SK-N-MC (cell line): ENCODE data around the gene KIAA1217.
"Not testable (repeated sequence)": the region's sequence is repeated elsewhere in the genome, so short reads cannot be mapped to it uniquely, and the experiment has no call there.

Source experiments
- DNase-seq: peaks from one replicate; pipeline ENCODE4 v3.0.0-alpha.2; 2011; ENCODE audit warnings: low read depth, low spot score
- H3K27ac ChIP-seq: fragments of 200-600 bp; sonication (generic); 2 replicates; pipeline ENCODE4 v1.5.1; 2016; ENCODE audit warnings: mixed run types
- H3K36me3 ChIP-seq: fragments of 200-600 bp; sonication (generic); 2 replicates; pipeline ENCODE4 v1.6.1; 2017; ENCODE audit warnings: antibody characterized with exemption, low read length, mixed read lengths; ENCODE audit not compliant: insufficient read depth
- H3K4me3 ChIP-seq: fragments of 200-600 bp; sonication (generic); 2 replicates; pipeline ENCODE4 v1.5.1; 2016
- H3K9ac ChIP-seq: fragments of 200-600 bp; sonication (generic); 2 replicates; pipeline ENCODE4 v1.8.0; 2017; ENCODE audit warnings: mixed run types, mixed read lengths; ENCODE audit not compliant: insufficient read length
- H3K9me3 ChIP-seq: fragments of 200-600 bp; sonication (generic); 2 replicates; pipeline ENCODE4 v1.6.1; 2017; ENCODE audit warnings: low read depth, mild to moderate bottlenecking, antibody characterized with exemption, low read length, moderate library complexity, mixed read lengths
- EZH2 ChIP-seq: fragments of 200-600 bp; sonication (generic); IDR thresholded peaks from one replicate; pipeline ENCODE4 v1.6.1; 2017; ENCODE audit warnings: antibody characterized with exemption
- FOXP2 ChIP-seq: optimal IDR thresholded peaks from 2 replicates; pipeline ENCODE3; 2011; ENCODE audit warnings: mild to moderate bottlenecking, moderate library complexity; ENCODE audit not compliant: insufficient read depth; ENCODE audit errors: extremely low read length, control extremely low read depth
- POLR2AphosphoS5 ChIP-seq: IDR thresholded peaks from 2 replicates; pipeline ENCODE4 v1.6.1; 2012; ENCODE audit warnings: mild to moderate bottlenecking, low read depth, low read length, borderline replicate concordance

KIAA1217 gene

DNA sequence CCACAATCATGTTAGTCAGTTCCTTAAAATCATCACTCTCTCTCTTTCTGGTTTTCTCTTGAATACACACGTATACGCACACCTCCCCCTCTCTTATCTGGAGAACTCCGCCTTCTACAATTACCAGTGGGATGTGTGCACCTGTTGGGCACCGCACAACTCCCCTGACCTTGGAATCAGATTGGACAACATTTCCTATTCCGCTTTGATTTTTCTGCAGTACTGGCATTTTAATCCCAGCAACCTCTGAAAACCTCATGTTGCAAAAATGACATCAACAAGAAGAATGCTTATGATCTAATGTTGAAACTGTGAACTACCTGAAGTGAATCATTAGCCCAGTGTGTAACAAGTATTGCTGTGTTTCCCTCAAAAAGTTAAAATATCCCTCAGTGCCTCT, 109.6 kb downstream of the KIAA1217 start:
- Histone ChIP-seq H3K4me3 (no peak overlapping the region), H3K9ac (no peak overlapping the region), H3K9me3 (no peaks in the 10 kb centered on the region), H3K27ac (no peak overlapping the region), H3K36me3 (no peaks in the 10 kb centered on the region)
- no peak for TF ChIP-seq POLR2AphosphoS5
- TF ChIP-seq FOXP2 = no peak
- no peak for DNase-seq

DNA sequence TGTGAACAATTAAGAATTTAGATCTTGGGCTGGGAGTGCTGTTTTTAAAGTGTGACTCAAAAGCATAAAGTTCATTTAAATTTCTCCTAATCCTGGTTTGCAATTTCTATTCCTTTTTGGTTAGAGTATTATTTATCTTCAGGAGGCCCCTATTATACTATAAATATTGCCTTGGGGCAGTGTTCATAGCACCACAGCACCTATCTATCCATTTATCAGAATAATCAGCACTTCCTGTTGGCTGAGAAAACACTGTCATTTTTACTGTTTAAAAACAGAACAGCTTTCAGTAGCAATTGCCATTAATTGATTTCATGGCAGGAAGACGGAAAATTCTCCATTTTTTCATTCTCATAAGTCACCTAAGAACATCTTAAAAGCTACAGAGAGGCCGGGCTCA, 111.4 kb downstream of the KIAA1217 start:
- peak overlapping the region; percentile 73 for H3K27ac ChIP-seq
- DNase-seq = peak; percentile 55
- no peaks in the 10 kb centered on the region for H3K9me3 ChIP-seq
- TF ChIP-seq EZH2 (no peak), FOXP2 (no peak), POLR2AphosphoS5 (peak; percentile 18; the same call in 1 of the 2 replicates)
- no peak overlapping the region for H3K4me3 ChIP-seq
- no peak overlapping the region for H3K9ac ChIP-seq
- H3K36me3 ChIP-seq = no peaks in the 10 kb centered on the region

DNA sequence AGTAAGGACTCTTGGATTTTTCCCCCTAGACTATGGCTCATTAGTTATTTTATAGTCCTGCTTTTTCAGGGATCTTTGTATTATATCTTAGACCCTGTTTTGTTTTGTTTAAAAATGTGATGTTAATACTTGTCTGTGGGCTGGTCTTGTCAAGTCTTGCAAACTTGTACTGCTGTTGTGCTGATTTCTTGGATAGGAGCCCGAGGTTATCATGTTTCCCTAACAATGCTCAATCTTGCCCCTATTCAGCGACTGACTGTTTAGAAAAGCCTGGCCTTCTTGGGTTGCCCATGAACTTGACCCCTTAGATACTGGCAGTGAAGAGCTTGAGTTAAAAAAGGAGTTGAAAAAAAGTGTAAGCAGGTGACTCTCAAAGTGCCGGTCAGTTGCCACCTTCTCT, 115.7 kb downstream of the KIAA1217 start:
- Histone ChIP-seq H3K9ac (no peak overlapping the region), H3K36me3 (no peaks in the 10 kb centered on the region; the same call in 1 of the 2 replicates), H3K27ac (no peak overlapping the region), H3K9me3 (no peaks in the 10 kb centered on the region), H3K4me3 (no peak overlapping the region)
- TF ChIP-seq EZH2 (no peak), POLR2AphosphoS5 (no peak), FOXP2 (no peak)
- DNase-seq = no peak

DNA sequence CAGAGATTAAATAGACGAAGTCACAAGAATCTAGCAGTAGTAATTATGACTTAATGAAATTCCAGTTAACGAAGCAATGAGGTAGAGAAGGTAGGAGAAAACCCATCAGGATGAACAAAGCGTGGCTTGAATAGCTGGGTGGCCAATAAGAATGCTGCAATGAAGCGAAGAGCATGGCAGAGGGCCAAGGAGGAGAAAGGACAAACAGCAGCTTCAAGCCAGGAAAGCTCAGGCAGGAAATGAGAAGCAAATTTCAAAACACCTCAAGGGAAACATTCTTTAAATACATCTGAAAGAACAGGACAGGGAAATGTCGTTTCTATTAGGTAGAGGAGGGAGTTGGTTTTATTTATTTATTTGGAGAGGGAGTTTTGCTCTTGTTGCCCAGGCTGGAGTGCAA, 122.5 kb downstream of the KIAA1217 start:
- H3K27ac ChIP-seq = peak overlapping the region; percentile 31; the same call in 1 of the 2 replicates
- no peak overlapping the region for H3K9ac ChIP-seq
- no peaks in the 10 kb centered on the region; the same call in 1 of the 2 replicates for H3K36me3 ChIP-seq
- no peak overlapping the region for H3K4me3 ChIP-seq
- TF ChIP-seq POLR2AphosphoS5 (no peak), EZH2 (no peak), FOXP2 (no peak)
- no peak for DNase-seq
- no peaks in the 10 kb centered on the region for H3K9me3 ChIP-seq

DNA sequence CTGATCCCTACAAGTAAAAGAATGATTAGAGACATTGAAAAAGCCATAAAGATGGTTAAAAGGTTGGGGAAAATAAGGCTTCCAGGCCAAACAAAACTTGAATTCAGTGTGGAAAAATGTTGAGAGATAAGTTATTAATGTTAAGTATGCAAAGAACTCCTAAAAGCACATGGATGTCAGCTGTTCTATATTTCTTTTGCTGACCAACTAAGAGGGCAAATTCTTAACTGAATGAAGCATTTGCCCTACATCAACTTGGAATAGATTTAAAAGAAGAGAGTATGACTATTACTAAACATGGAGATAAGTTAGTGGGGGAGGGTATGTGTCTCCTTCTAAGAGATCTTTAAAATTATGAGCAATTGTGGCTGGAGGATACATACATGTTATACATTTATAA, 124.8 kb downstream of the KIAA1217 start:
- no peak for DNase-seq
- peak overlapping the region; percentile 95 for H3K27ac ChIP-seq

DNA sequence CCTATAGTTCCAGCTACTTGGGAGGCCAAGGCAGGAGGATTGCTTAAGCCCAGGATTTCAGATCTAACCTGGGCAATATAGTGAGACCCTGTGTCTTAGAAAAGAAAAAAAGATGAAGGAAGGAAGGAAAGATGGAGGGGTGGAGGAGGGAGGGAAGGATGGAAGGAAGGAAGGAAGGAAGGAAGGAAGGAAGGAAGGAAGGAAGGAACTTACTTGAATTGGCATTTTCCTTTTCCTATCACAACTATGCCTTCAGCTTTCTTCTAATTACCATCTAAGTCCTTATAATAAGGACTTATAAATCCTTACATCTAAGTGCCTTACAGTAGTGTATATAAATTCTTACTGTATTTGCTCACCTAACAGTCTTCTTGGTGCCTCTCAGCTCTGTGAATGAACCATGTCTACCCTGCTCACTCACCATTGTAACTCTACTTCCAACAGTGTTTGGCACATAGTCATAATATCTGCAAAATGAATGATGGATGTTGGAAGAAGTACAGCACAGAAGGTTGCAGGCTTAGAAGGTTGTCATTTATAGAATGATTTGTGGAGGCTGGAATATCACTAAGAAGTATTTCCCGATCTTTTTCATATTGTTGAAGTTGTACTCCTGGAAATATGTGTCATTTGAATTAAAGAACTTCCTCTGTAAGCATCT, 125.5 kb downstream of the KIAA1217 start:
- Histone ChIP-seq H3K9me3 (no peaks in the 10 kb centered on the region), H3K27ac (peak overlapping the region; percentile 95), H3K4me3 (no peak overlapping the region), H3K9ac (no peak overlapping the region), H3K36me3 (no peaks in the 10 kb centered on the region)
- peak; percentile 47; the same call in 1 of the 2 replicates for TF ChIP-seq POLR2AphosphoS5
- no peak for TF ChIP-seq FOXP2
- peak; percentile 63 for DNase-seq

More for the DNA sequence above, 124.8 kb downstream of the KIAA1217 start:
- H3K4me3 ChIP-seq = no peak overlapping the region
- no peak overlapping the region for H3K9ac ChIP-seq
- TF ChIP-seq EZH2 = no peak
- TF ChIP-seq POLR2AphosphoS5 = no peak
- no peak for TF ChIP-seq FOXP2
- H3K9me3 ChIP-seq = no peaks in the 10 kb centered on the region
- H3K36me3 ChIP-seq = no peaks in the 10 kb centered on the region

DNA sequence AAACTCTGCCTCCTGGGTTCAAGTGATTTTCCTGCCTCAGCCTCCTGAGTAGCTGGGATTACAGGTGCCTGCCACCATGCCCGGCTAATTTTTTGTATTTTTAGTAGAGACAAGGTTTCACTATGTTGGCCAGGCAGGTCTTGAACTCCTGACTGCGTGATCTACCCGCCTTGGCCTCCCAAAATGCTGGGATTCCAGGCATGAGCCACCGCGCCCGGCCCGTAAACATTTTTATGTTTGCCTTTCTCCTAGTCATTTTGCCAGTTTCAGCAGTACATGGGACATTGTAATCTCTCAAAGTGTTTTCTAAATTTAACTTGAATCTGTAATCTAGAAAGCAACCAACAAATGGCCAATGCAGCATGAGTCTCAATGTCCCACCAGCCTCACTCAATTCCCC, 128.8 kb downstream of the KIAA1217 start:
- not testable (repeated sequence) for DNase-seq, H3K4me3 ChIP-seq, H3K9me3 ChIP-seq, H3K9ac ChIP-seq, H3K36me3 ChIP-seq, H3K27ac ChIP-seq

DNA sequence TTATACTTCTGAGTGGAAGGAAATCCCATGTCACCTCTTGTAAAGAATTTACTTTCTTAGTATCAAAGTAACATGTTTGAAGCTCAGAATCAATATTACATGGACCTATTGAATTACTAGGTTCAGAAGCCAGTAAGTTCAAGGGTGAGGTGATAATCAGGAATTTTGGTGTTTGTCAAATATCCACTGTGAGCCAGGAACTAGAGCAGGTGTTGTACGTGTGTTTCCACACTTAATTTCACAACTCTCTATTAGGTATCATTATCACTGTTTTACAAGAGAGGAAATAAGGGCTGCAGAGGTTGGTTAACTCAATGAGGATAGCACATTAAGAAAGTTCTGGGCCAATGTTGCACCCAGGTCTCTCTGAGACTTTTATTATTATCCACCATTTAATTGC, 130.4 kb downstream of the KIAA1217 start:
- Histone ChIP-seq H3K9ac (no peak overlapping the region), H3K4me3 (no peak overlapping the region), H3K27ac (no peak overlapping the region), H3K36me3 (no peaks in the 10 kb centered on the region), H3K9me3 (no peaks in the 10 kb centered on the region)
- DNase-seq = no peak
- TF ChIP-seq POLR2AphosphoS5 (no peak), FOXP2 (no peak), EZH2 (no peak)

DNA sequence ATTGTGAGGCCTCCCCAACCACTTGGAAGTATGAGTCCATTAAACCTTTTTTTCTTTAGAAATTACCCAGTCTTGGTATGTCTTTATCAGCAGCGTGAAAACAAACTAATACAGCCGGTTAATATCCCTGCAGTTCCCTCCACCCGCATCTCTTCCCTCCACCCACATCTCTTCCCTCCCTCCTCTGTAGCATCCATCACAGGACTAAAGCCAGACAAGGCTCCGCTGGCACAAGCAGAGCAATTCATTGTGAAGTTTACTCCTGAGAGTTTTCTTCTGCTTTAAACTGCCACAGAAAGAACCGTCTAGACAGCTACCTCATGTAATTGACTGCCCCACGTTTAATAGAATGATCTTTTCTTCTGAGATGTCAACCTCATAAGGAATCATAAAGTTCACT, 131.5 kb downstream of the KIAA1217 start:
- Histone ChIP-seq H3K36me3 (no peaks in the 10 kb centered on the region), H3K9ac (no peak overlapping the region), H3K27ac (0 out of 2 replicates have a peak overlapping the region, but pooled peaks have one; percentile 57), H3K4me3 (no peak overlapping the region), H3K9me3 (no peaks in the 10 kb centered on the region)
- TF ChIP-seq POLR2AphosphoS5 (no peak), FOXP2 (no peak), EZH2 (no peak)
- no peak for DNase-seq
